DMS 273 (cell line): ENCODE measurements around the gene CCDC9B.
A peak's percentile ranks its signal among the peaks of the same experiment; 100 is the strongest.

Source experiments
- DNase-seq: peaks from one replicate; lab custom pipeline; 2025; ENCODE audit not compliant: unreplicated experiment; lab: John Stamatoyannopoulos, UW

The CCDC9B gene

DNA sequence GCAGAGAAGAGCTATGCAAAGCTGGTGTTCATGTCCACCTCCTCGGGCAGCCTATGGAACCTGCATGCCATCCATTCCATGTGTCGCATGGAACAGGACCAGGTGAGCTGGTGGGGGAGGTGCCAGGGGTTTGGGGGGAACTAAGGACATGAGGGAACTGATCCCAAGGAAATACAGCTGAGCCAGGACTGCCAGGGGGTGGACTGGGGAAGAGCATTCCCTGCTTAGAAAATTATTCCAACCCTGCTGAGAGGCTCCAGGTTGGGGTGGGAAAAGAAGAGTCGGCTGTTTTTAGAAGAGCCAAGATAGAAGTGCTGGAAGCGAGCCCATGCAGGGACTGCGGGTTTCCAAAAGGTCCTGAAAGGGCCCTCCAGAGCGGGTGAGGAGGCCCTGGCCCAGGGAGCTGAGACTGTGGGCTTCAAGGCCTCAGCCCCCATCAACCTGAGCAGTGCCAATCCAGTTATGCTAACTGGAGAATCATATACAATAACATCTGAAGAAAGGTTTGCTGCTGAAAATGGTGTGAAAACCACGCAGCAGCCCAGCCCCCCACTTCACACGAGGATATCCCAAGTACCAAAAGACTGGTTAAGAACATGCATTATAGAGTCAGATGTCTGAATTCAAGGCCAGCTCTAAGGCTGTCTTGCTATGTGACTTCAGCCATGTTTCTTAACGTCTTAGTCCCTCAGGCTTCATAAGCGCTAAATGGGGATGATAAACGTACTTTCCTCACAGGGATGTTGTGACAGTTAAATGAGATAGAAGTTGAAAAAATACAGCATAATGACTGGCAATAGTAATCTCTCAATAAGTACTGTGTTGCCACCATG lies 25.1 kb upstream of the CCDC9B start:
- no peak for DNase-seq

DNA sequence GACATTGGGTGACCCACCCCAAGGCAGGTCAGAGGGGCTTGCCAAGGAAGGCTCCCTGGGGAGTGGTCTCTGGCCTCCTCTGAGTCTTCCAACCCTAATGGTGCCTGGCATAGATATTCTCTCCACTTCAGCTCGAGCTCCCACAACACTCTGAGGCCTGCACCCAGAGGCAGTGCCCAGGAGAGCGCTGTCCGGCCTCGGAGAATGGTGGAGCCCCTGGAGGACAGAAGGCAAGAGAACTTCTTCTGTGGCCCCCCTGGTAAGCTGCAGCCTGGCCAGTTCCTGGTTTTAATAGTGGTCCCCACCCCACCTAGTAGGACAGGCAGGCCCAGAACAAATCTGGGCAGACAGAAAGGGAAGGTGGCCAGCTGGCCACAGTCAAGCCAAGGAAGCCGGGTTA lies 24.3 kb upstream of the CCDC9B start:
- no peak for DNase-seq

DNA sequence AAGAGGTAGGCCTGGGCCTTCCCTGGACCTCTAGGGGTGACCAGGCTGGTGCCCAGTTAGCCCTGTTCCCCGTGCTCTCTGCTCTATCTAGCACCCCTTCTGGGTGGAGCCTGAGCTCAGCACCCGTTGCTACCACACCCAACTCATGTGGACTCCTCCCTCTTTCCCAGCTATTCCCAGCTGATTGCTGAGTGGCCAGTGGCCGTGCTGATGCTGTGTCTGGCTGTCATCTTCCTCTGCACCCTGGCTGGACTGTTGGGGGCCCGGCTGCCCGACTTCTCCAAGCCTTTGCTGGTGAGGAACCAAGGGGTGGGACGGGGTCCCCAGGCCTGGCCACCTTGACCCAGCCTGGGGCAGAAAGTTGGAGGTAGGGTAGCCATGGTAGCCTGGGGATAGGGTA lies 23.5 kb upstream of the CCDC9B start:
- no peak for DNase-seq

DNA sequence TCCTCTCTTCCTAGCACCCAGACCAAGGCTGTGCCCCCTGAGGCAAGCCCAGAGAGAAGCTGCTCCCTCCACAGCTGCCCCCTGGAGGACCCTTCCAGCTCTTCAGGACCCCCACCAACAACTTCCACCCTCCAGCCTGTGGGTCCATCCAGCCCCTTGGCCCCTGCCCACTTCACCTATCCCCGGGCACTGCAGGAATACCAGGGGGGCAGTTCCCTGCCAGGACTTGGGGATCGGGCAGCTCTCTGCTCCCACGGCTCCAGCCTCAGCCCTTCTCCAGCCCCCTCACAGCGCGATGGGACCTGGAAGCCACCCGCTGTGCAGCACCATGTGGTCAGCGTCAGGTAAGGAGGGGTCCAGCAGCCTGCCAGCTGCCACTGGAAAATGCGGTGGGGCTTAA lies 22.9 kb upstream of the CCDC9B start:
- DNase-seq: no peak

GRCh38 chr15:40361640-40362039 lies 20.9 kb upstream of the CCDC9B start:
- peak; percentile 24 for DNase-seq

DNA sequence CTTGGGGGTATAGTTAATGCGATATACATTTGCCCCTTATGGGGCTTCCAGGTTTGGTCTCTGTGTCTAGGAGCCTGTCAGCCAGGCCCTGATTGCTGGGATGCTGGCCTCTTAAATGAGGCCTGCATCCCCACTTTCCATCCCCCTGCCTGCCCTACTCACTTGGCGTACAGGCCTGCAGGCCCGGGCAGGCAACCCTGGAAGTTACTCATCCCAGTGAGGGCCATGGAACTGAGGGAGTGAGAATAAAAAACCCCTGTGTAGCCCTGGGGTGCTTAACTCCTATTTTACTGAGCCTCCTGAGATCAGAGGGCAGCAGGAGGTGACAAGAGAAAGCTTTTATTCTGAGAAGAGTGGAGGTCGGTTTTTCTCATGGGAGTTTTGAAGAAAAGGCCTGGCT lies 19.3 kb upstream of the CCDC9B start:
- no peak for DNase-seq

DNA sequence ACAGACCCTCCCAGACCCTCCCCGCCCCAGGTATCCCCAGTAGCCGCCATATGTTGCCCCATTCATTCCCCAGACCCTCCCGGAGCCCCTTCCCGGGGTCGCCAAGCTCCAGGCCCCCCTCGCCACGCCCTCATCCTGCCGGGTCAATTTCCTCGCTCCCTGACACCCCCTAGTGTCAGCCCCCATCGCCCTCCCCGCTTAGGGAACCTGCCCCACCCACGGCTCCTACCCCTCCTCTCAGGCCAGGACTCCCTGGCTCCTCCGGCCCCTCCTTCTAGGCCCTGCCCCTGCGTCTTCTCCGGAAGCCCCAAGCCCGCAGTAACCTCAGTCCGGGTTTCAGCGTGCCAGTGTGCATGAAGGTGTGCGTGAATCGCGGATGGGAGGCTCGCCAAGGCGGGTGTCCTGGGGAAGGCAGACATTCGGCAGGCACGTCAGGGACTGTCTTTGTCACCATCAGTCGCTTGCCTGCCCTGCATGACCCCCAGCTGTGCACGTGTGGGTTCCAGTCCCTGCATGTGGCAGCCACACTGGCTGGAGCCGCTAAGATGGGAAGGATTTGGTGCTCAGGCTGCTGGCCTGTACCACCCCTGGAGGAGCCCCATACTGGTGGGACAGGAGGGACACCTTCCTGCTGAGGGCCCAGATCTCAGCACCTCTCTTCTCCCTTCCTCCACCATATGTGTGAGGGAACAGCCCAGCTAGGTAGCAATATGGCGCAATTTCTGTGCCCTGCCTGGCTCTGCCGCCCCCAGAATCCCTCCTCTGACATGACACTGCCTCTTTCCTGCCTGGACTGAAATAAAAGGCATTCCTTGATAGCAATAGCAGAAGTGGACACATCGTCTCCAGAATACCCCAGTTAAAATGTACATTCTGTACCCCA lies 18.0 kb upstream of the CCDC9B start:
- DNase-seq: peak; percentile 69

DNA sequence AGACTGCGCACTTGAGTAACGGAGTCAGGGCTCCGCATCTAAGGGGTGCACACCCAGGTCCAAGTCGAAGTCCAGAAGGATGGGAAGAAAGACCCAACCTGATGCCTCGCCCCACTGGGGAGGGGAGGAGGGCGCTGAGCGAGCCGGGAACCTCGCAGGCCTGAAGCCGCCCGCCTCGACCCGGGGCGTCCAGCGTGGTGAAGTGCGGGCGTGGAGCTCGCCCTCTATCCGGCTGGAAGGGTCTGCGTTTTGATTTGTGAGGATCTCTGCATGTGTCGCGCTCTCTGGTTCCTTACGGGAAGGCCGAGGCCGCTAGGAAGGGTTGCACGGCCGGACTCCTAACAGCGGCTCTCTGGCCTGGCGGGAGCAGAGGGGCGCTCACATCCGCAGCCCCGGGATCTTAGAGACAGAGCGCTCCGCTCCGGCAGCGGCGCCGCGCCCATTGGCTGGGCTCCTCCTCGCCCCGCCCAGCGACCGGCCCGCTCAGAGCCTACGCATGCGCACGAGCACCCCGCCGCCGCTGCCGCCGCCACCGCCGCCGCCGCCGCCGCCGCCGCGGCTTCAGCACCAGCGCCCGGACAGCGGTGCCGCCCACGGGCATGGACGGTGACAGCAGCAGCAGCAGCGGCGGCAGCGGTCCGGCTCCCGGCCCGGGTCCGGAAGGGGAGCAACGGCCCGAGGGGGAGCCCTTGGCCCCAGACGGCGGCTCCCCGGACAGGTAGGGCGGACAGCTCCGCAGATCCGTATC lies 17.2 kb upstream of the CCDC9B start, which contains the start of gene DISP2:
Gene DISP2, plus strand, starts transcription at position 497 of the 748 bp plus-strand sequence. Its CDS starts 103 bp downstream, at position 600.
- DNase-seq: peak; percentile 91

DNA sequence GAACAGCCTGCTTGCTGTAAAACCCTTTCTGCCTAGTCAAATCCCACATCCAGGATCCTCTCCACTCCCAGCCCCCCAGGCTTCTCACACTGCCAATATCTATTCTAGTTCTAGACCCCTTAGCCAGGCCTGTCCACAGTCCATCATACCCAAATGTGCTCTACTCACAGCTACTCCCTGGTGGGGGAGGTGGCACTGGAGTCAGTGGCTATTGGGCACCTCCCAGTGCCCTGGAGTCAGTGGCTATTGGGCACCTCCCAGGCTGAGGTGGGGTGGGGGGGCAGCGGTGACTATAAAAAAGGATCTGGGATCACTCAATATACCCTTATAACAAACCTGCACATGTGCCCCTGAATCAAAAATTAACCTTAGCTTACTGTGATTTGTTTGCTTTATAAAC lies 16.5 kb upstream of the CCDC9B start:
- DNase-seq: no peak

- no peak for DNase-seq
These were observed 15.3 kb upstream of the CCDC9B start for GRCh38 chr15:40355976-40356585.

- peak; percentile 97 for DNase-seq
These were observed 13.9 kb upstream of the CCDC9B start for GRCh38 chr15:40354408-40355171.

DNA sequence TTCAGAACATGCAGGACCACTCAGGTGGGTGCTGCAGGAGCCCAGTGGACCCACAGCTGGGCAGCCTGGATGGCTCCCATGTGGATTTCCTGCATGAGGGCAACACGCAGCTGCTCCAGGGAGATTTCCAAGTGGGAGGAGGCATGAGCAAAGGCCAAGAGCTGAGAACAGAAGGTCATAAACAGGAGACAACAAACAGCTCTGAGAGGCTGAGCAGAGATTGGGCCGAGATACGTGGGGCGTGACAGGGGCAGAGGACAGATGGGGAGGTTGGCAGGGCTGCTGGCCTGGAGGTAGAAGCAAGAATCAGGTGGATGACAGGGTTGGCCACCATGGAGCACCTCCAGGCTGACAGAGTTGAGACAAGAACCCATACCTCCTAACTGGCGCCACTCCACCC lies 13.0 kb upstream of the CCDC9B start:
- peak; percentile 93 for DNase-seq

DNA sequence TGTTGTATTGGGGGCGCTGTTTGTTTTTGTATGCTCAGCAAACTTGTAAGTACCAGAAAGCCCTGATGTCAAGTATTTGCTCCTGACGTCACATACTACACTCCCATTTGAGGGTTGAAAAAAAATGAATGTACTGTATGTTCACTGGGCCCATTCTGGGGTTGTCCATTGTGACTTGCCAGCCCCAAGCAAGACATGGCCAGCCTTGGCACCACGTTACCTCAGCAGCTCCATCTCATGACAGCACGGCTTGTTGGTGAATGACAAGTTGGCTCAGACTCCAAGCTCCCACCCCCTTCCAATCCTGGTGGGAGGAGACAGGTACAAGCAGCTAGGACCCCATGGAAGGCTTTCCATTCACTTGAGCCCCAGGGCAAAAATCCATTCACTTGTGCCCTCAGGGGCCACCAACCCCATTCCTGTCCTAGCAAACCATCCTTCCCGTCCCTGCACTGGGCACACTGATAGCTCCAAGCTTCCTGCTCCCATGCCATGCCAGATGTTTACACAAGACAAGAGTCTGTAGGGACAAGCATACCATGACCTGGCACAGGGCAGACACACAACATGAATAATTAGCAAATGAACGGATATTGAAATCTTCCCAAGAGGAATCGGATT lies 11.7 kb upstream of the CCDC9B start:
- DNase-seq: no peak

DNA sequence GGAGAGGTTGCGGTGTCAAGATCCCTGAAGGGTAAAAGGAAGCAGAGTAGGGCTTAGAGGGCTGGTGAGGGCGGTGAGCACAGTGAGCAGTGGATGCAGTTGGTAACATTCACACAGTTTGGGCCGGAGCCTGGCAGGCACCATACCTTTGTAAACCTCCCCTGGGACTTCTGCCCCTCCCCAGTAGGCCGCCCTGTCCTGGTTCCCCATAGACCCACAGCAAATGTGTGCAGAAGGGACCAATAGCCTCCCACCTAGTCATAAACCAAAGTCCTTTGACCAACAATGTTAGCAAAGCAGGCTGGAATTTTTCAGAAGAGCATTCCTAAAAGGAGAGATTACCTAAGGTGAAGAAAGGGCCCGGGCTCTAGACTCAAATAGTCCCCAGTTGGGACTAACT lies 8.4 kb upstream of the CCDC9B start:
- no peak for DNase-seq

GRCh38 chr15:40348474-40348870 lies 7.7 kb upstream of the CCDC9B start:
- no peak for DNase-seq

DNA sequence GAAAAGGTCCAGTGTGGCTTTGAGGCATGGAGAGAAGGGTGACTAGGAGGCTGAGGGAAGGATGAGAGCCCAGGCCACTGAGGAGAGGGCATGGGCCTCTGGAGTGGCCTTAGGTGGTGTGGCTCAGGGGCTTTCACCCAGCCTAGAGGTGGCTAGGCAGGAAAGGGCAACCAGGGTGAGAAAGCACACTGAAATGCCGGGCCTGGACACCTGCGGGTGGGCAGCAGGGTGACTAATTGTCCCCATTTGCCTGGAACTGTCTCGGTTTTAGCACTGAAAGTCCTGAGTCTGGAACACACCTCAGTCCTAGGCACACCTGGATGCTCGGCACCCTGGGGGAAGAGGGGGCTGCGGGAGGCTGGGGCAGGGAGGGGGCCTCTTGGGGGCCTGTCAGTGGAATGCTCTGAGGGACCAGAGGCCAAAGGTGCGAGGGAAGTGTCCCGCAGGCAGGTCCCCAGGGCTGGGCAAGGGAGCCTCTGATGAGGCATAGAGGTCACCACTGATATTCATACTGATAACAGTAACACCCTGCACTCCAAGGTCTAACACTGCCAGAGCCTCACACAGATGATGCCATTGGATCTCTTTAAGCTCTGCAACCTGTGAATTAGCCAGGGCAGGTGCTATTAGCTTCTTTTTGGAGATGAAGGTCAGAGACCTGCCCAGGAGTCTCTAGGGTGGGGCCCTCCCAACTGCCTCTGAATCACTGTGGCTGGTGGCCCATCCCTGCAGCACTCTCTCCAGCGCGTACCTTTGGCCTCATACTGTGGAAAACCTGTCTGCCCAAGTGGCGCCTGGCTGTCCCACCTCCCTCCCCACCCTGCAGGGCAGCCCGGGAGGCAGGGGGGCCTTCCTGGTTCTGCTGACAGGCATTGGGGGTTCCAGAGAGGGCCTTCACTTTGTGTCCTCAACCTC lies 7.1 kb upstream of the CCDC9B start:
- DNase-seq: no peak

- DNase-seq: no peak
These were observed 6.1 kb upstream of the CCDC9B start for GRCh38 chr15:40346579-40347558.
